Ishikawa (cell line): ENCODE results near the gene PLOD1.

Experiments used
- CEBPB ChIP-seq: IDR thresholded peaks from 2 replicates; pipeline ENCODE4 v1.6.1; 2012
- CREB1 ChIP-seq: IDR thresholded peaks from 2 replicates; pipeline ENCODE4 v1.6.1; 2012; ENCODE audit warnings: low read depth
- EP300 ChIP-seq: IDR thresholded peaks from 2 replicates; pipeline ENCODE4 v1.6.1; 2012; ENCODE audit warnings: borderline replicate concordance
- FOXM1 ChIP-seq: IDR thresholded peaks from 2 replicates; pipeline ENCODE4 v1.6.1; 2012; ENCODE audit warnings: low read depth, borderline replicate concordance
- TAF1 ChIP-seq: IDR thresholded peaks from 2 replicates; pipeline ENCODE4 v1.6.1; 2012; ENCODE audit warnings: low read depth, mild to moderate bottlenecking
- YY1 ChIP-seq: IDR thresholded peaks from 2 replicates; pipeline ENCODE4 v1.6.1; 2012; ENCODE audit warnings: low read depth

- TF ChIP-seq CEBPB: no peak
- no peak for TF ChIP-seq EP300
- no peak for TF ChIP-seq YY1
- no peak for TF ChIP-seq CREB1
- TF ChIP-seq TAF1: no peak
- no peak for TF ChIP-seq FOXM1
Measured at GRCh38 chr1:11960276-11960675, 25.8 kb downstream of the PLOD1 start.
